Astrocyte of the hippocampus (primary cell): ENCODE measurements around the gene DCLRE1B.

Experiments
- DNase-seq: peaks from one replicate; pipeline ENCODE4 v3.0.0; 2011; ENCODE audit warnings: low read depth, low spot score

DCLRE1B gene

DNA sequence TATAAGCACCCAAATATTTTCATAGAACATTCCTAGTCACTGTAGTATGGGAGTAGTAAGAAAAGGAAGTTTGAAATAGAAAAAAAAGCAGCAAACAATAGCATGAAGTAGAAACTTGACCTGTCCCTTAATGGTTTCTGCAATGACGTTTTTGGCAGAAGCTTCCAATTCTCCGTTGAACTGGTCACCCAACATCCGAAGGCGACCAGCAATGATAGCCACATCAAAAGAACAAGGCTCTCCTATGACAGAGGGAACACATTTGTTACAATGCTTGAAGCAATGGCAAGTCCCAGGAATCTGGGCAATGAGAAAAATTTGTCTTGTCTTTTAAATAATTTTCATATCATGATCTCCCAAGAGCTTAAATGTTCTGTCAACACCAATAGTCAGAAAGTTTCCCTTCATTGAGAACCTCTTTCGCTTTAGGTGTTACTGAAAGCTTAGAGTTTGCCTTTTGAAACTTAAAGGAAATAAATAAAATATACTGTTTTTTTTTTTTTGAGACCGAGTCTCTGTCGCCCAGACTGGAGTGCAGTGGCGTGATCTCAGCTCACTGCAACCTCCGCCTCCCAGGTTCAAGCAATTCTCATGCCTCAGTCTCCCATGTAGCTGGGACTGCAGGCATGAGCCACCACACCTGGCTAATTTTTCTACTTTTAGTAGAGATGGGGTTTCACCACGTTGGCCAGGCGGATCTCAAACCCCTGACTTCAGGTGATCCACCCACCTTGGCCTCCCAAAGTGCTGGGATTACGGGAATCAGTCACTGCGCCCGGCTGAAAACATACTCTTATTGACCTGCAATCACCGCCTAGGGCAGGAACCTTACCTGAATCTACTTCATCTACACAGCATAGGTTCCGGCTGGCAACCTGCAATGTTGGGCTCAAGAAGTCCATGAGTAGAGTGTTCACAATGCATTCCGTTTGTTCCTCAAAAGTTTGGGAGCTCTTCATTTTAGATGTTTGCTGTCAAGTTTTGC lies 18.4 kb upstream of the DCLRE1B start:
- DNase-seq: no peak

DNA sequence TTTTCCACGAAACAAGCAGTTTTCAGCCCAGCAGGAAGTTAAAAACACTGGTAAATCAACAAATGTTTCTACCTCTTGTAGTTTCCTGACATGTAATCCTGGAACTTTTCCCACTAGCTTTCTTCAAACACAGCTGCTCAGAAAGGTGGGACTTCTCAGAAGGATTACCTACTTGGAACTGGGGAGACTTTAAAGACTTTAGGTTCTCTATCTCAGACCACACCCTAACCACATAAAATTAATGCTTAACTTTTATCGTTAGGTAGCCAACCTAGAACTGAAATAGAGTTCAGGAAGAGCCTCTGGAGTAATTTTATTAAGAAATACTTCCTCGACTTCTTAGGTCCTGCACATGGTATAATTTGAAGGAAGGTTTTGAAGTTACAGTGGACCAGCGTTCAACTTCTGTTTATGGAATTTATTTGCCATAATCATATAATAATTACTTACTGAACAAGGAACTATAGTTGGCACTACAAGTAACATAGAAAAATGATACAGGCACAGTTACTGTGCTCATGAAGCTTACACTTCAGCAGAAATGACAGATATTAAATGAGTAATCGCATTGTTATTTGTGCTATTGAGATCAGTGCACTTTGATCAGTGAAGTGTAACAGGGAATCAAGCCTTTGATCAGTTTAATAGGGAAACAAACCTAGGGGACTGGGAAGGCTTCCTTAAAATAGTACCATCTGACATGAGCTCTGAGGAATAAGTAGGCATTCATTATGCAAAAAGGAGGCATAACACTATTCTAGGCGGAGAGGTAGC lies 17.5 kb upstream of the DCLRE1B start, which contains the start of gene BCL2L15:
Gene BCL2L15, minus strand, starts transcription at position 180 of the 774 bp plus-strand sequence. CDS start 206 bp downstream, outside the sequence.
- DNase-seq: no peak

DNA sequence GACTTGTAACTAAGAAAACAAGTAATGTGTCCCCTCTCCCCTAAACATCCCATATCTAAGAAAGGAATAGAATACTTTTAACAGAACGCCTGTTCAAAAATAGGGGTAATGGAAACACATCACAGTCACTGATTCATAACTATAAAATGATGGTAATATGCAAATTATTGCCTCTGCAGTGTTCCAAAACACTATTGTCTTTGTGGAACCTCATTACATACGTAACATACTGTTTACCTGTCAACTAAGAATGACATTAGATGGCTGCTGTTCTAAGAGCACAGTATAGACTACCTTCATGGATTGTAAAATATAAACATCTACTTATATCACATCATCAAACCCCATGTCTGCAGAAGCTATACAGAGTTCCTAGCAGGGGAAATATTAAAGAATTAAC lies 14.3 kb upstream of the DCLRE1B start:
- no peak for DNase-seq

DNA sequence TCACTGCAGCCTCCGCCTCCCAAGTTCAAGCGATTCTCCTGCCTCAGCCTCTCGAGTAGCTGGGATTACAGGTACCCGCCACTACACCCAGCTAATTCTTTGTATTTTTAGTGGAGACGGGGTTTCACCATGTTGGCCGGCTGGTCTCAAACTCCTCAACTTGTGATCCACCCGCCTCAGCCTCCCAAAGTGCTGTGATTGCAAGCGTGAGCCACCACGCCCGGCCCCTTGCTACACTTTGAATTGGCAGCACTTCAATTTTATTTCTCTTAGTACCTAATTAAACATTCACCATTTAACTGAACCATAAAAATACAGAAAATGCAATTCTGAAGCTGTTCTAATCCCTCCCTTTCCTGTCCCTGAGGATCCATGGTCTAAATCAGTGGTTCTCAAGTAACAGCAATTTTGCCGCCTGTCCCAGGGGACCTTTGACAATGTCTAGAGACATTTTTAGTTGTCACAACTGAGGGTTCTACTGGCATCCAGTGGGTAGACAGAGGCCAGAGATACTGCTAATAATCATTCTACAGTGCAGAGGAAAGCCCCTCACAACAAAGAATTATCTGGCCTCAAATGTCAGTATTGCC lies 13.4 kb upstream of the DCLRE1B start:
- DNase-seq: no peak

GRCh38 chr1:113893267-113893666 lies 11.9 kb upstream of the DCLRE1B start:
- no peak for DNase-seq

- DNase-seq: no peak
Measured at GRCh38 chr1:113895098-113895497, 10.0 kb upstream of the DCLRE1B start.

DNA sequence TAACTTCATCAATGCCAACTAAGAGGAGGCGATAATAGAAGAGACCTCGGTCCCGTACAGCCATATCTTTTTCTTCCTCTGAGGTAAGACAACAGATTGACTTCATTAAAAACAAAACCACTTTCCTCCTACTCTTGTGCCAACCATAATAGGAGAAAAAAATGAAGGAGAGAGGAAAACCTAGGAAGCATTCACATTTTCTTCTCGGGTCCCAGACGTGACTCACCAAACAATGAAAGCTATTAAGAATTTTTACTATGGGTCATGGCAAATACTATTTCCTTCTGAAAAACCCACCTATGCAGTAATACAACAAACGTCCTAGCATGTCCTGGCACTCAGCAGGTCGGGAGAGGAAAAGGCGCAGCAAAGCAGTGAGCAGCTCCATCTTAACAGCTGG lies 9.2 kb upstream of the DCLRE1B start:
- DNase-seq: peak; percentile 55

- DNase-seq: no peak
Measured at GRCh38 chr1:113898241-113898814, 6.8 kb upstream of the DCLRE1B start.

DNA sequence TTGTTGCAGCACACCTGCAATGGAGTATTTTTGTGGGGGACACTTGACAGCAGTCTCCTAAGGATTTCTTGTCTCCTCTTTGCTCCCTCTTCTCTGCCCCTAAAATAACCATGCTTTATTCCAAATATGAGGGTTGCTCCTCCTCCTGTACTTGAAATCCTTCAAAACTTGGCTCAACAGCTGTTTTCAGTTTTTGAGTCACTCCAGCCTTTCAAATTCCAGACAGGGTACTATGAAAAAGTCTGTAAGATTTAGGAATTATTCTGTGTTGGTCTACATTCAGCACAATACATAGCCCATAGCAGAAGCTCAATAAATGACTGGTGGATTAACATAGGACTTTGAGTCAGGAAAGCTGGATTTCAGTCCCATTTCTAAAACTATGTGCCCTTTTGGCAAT lies 6.0 kb upstream of the DCLRE1B start:
- DNase-seq: no peak

DNA sequence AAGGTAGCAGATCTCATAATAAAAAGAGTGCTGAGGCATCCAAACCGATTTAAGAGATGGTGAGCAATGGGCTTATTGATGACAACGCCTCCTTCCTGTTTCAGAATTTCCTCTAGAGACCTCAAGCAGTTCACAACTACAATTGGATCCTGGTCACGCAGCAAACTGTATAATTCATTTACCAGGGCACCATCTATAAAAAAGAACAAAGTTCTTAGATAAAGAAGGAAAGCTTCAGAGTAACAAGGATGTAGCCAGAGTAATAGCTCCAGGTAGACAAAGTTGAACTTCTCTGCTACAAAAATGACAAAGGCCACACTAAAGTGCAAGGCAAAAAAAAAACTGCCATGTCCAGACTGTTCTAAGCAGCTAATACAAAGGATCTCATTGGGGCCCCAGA lies 3.9 kb upstream of the DCLRE1B start:
- DNase-seq: no peak

DNA sequence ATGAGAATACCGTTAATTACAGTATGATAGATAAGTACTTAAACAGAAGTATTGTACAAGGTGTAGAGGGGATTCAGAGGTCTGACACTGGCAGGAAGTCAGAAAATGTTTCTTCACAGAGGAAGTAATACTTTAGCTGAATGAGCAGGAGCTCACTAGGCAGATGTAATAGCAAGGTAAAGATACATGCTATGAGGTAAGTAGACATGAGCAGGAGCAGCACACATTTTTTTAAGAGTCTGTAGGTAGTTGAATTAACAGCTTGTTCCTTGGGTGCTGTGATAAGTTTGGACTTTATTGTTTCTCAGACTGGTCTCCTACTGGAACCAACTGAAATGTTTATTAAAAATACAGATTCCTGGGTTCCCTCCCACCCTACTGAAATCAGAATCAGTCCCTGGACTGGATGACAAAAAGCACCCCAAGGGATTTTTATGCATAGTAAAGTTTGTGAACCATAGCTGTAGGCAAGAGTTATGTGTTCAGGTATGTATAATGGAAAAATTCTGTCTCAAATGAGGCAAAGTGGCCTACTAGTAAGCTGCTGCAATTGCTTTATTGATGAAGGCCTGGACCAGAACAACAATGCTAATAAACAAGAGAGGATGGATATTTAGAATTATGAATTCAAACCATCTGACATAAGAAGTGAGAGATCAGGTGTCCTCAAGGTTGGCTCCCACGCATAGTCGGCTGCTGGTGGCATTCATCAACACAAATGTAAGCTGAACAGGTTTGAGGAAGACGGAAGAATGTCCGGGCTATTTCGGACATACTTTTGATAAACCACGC lies 1.4 kb upstream of the DCLRE1B start:
- no peak for DNase-seq

- no peak for DNase-seq
Measured at GRCh38 chr1:113904293-113904673, 843 bp upstream of the DCLRE1B start.

DNA sequence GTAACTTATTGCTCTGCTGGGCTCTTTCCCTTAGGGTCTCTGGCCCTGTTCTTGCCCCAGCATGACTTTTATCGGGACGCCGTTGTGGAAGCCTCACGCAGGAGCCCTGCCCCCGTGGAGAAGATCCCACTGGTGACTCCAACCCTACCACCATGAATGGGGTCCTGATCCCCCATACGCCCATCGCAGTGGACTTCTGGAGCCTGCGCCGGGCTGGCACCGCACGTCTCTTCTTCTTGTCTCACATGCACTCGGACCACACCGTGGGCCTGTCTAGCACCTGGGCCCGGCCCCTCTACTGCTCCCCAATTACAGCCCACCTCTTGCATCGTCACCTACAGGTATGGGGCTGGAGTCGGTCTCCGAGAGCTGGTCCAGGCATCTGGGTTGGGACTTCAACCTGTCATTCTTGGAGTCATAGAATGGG lies 322 bp downstream of the DCLRE1B start:
- DNase-seq: no peak

DNA sequence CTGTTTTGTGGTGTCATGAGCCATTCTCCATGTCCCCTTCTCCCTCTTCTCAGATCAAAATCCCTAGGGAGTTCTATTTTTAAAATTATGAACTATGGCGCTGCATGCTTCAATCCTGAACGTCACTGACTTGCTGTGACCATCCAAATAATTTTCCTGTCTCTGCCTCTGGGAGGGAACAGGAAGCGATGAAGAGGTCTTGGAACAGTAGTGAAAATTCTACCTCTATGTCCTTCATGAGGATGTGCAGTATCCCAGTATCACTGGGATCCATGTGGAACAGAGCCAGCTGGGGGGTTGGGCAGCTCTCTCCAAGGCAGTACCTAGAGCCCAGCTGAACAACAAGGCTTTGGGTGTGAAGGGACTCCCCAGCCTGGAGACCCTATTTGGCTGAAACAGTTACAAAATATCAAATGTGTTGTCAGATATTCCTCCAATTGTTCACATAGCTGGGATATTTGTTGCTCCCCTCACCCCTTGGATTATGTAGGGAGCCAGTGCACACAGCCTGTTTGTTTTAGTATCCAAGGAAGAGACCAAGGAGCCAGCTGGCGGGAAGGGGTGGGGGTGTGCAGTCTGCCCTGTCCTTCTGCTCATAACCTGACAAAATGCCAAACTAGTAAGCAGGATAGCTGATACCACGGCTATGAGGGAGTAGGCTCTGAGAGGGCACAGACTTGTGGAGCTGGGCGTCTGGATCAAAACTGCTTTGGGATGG lies 7.6 kb downstream of the DCLRE1B start:
- peak; percentile 67 for DNase-seq

DNA sequence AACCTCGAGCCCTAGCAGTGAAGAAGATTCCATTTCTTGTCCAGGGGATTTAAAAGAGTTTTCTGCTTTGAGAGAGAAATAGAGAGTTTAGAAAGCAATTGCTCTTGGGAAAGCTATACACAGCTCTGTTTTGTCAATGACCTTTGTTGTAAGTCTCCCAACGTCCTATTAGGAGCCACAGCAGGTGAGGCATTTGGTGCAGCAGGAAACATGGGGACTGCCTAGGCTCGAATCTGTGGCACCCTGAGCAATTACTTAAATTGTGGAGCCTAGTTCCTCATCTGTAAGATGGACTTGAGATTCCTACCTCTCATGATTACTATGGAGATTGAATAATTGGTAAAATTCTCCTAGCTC lies 8.2 kb downstream of the DCLRE1B start:
- no peak for DNase-seq

DNA sequence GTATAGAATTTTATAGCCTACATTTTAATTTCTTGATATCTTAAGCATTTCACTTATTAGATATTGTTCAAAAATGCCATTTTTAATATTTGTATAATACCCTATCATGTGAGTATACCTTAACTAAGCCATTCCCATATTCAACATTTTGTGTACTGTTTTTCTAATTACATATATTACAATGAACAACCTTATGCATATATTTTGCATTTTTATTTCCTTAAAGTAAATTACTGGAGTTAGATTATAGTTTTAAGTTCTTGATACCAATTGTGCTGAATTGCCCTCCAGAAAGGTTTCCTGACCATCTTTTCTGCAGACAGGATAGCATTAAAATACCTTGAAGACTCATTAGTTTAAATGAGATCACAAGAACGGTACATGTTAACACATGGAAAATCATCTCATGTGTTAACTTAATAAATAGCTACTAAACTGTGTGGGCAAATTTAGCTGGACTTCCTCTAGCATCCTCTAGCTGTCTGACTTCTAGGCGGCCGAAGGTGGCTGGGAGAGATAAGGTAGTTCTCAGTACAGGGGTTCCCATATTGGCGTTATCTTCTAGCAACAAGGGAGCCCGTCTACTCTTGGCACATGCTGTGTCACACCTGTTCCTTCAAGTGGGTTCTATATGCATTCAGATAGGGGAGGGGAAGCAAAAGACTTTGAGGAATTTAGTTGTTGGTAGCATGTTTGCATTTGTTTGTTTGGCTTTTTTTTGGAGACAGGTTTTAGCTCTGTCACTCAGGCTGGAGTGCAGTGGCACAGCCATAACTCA lies 8.9 kb downstream of the DCLRE1B start:
- DNase-seq: no peak

GRCh38 chr1:113916974-113917373 lies 11.8 kb downstream of the DCLRE1B start:
- no peak for DNase-seq

DNA sequence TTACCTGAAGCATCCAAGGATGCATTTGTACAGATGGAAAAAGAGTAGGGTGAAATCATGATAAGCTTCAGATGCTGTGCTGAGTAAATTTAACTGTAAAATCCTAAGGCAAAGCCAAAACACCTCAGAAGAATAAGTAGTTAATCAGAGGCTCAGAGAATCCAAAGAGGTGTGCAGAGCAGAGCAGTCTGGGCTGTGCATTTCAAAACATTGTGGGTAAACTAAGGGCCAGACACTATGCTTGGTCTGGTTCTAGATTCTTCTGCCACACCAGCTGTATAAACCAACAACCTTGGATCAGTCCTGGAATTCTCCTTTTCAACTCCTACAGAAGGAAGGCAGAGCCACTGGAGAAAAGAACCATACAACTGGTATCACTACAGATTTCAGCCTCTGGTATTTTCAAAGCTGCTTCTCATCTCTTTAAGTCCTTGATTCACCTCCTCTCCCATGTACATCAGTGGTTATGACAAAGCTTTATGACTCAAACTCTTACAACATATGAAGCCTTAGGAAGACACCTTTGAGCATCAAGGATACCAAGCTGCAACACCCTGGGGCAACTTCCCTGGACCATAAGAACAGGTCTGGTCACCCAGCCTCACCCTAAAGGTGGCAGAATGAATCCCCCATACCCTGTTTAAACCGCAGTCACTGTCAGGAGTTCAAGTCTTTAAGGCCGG lies 12.4 kb downstream of the DCLRE1B start:
- DNase-seq: no peak

DNA sequence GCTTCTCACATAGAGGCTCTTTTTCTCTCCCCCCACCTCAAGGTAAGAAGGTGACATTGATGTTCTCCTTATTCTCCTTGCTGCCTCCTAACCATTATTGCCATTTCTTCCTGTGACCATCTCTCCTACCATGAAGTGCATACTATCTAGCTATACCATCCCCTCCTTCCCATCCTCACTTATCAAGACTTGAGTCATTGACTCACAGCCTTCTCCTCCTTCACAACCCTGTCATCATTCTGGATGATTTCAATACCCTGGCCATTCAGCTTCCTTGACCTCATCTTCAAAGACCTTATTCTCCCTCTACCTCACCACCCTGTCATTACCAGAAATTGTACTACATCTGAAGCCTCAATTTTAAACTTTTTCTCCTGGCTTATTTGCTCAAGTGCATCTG lies 13.1 kb downstream of the DCLRE1B start:
- no peak for DNase-seq
